Activated T-helper 2 cell treated with anti-CD3 and anti-CD28 coated beads, Interferon-gamma antibody, Interleukin-2, Interleukin-4, amounts not matched to agents 10 μg/mL and 5 μg/mL and 100 μg/mL, durations not matched to agents 14 hours and 24 hours and 36 hours (primary cell): Measurements from ENCODE around the gene SHC4. TPM values are rescaled to one million over a fixed set of nuclear protein-coding genes. Genes with fewer than 3 reads are reported as not detected.

Experiments
- DNase-seq: peaks from one replicate; pipeline ENCODE4 v3.0.0; 2021; ENCODE audit warnings: low spot score
- H3K27ac Mint-ChIP-seq: one replicate; pipeline ENCODE4 v1.8.0; 2021; ENCODE audit warnings: mixed read lengths
- H3K27me3 Mint-ChIP-seq: one replicate; pipeline ENCODE4 v1.8.0; 2021; ENCODE audit warnings: low read depth, mixed read lengths
- H3K36me3 Mint-ChIP-seq: one replicate; pipeline ENCODE4 v1.8.0; 2021; ENCODE audit warnings: low read depth, mixed read lengths
- H3K4me1 Mint-ChIP-seq: one replicate; pipeline ENCODE4 v1.8.0; 2021; ENCODE audit warnings: low read depth, mixed read lengths
- H3K4me3 Mint-ChIP-seq: one replicate; pipeline ENCODE4 v1.8.0; 2021; ENCODE audit warnings: low read depth, mild to moderate bottlenecking, moderate library complexity, mixed read lengths
- H3K9me3 Mint-ChIP-seq: one replicate; pipeline ENCODE4 v1.8.0; 2021; ENCODE audit warnings: mixed read lengths
- intact Hi-C: fragments of 100-400 bp; cut with micrococcal nuclease; formaldehyde crosslinking; loops from one replicate; pipeline ENCODE4 v1.15.1; 2023
- total RNA-seq: library from RNA; stranded (reverse); gene quantifications from 2 replicates; pipeline ENCODE4 v1.2.3, GENCODE V29; 2022

The SHC4 gene, protein sequence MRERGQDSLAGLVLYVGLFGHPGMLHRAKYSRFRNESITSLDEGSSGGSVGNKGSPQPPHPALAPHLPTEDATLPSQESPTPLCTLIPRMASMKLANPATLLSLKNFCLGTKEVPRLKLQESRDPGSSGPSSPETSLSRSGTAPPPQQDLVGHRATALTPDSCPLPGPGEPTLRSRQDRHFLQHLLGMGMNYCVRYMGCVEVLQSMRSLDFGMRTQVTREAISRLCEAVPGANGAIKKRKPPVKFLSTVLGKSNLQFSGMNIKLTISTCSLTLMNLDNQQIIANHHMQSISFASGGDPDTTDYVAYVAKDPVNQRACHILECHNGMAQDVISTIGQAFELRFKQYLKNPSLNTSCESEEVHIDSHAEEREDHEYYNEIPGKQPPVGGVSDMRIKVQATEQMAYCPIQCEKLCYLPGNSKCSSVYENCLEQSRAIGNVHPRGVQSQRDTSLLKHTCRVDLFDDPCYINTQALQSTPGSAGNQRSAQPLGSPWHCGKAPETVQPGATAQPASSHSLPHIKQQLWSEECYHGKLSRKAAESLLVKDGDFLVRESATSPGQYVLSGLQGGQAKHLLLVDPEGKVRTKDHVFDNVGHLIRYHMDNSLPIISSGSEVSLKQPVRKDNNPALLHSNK
- 8.3 and 8.9 TPM in 2 replicates for total RNA-seq

DNA sequence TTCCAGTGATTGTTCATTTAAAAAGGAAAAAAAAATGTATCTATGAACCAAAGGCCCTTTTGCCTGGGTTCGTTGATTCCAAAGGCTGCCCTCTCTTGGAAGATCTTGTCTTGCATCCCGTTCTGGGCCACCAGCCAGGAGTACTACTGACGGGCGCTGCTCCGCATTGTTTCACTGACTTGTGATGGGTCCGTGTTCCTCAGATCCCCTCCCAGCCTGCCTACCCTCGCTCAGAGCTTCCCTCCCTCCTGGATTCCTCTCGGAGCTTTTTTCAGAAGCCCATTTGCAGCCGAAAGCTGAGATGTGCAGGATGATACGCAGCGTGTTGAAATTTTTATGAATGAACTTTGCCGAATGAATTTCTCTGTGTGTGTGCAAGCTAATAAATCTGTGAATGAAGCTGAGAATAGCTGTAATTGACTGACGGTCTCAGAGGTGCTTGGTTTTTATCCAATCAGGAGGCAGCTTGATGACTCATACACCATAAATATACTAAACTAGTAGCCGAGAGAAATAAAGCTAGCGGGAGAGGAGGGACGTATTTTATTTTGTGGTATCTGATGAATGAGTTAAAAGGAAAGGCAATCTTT lies at the start of gene SHC4:
TSS of gene SHC4 (minus strand) at position 396 of the 590 bp plus-strand sequence. CDS start 904 bp downstream, outside the sequence.
- H3K27me3 Mint-ChIP-seq, result no peaks in the 10 kb centered on the region
- no peak for DNase-seq
- intact Hi-C loops, result no loop called here
- H3K9me3 Mint-ChIP-seq, result no peaks in the 10 kb centered on the region
- H3K4me3 Mint-ChIP-seq, result peak within 1 kb of the TSS; percentile 79
- H3K4me1 Mint-ChIP-seq, result peaks cover 71% of the 10 kb centered on the region
- H3K36me3 Mint-ChIP-seq, result peaks cover 12% of the 10 kb centered on the region
- H3K27ac Mint-ChIP-seq, result peak within 1 kb of the TSS; percentile 97

DNA sequence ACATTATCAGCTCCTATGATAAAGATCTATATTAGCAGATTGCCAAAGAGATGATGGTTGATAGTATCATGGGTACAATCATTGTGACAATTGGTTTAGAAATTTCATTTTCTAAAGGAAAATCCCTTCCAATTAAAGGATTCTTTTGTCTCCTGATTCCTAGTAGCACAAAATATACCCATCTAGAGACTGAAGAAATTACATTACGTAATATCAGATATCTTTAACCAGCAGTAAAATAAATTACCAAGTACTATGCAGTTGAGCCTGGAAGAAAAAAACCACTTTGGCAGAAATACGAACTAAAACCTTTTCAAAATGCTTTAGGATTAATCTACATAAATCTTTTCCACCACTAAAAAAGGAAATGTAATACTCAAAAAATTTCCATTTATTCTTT lies 35.6 kb upstream of the SHC4 start:
- no peaks in the 10 kb centered on the region for H3K4me1 Mint-ChIP-seq
- no peak overlapping the region for H3K4me3 Mint-ChIP-seq
- peaks cover 54% of the 10 kb centered on the region for H3K36me3 Mint-ChIP-seq
- peaks cover 10% of the 10 kb centered on the region for H3K9me3 Mint-ChIP-seq
- H3K27me3 Mint-ChIP-seq, result no peaks in the 10 kb centered on the region
- no peak for DNase-seq
- intact Hi-C loops, result no loop called here
- H3K27ac Mint-ChIP-seq, result no peak overlapping the region

DNA sequence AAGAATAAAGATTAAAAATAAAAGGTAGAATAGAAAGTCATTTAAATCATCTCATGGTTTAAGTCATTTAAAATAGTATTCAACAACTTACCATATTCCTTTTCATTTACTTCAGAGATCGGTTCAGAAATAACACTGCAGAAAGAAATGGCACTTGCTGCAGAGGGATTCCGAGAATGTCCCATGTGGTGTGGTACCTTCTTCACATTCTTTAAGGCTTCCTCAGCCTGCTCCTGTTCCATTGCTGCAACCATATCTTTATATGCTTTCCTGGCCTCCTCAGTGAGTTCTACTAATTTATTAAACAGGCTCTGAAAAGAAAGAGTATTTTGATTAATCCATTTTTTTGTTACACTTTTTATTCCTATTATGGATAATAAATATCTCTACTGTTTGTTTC lies 32.6 kb upstream of the SHC4 start:
- Mint-ChIP-seq H3K4me3 (no peak overlapping the region), H3K27ac (no peak overlapping the region), H3K27me3 (no peaks in the 10 kb centered on the region), H3K9me3 (no peaks in the 10 kb centered on the region), H3K4me1 (no peaks in the 10 kb centered on the region), H3K36me3 (peaks cover 64% of the 10 kb centered on the region)
- intact Hi-C loops, result no loop called here
- no peak for DNase-seq

DNA sequence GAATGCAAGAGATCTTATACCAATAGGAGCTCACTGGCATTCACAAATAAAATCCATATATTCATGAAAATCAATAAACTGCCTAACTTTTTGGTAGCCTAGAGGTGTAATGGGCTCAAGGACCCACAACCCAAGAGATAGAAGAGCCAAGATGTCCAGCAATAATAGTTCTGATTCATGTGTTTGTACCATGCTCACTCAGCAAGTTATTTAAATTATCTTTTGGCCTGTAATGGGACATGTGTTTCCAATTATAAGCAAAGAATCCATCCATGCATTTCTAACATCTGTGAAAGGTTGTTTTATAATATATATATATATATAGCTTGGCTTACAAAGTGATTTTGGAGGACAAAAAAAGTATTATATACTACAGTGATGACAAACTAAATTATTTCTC lies 29.7 kb upstream of the SHC4 start:
- Mint-ChIP-seq H3K27me3 (no peaks in the 10 kb centered on the region), H3K4me3 (no peak overlapping the region), H3K9me3 (no peaks in the 10 kb centered on the region), H3K27ac (no peak overlapping the region), H3K4me1 (no peaks in the 10 kb centered on the region), H3K36me3 (peaks cover 59% of the 10 kb centered on the region)
- no peak for DNase-seq
- intact Hi-C loops, result no loop called here

DNA sequence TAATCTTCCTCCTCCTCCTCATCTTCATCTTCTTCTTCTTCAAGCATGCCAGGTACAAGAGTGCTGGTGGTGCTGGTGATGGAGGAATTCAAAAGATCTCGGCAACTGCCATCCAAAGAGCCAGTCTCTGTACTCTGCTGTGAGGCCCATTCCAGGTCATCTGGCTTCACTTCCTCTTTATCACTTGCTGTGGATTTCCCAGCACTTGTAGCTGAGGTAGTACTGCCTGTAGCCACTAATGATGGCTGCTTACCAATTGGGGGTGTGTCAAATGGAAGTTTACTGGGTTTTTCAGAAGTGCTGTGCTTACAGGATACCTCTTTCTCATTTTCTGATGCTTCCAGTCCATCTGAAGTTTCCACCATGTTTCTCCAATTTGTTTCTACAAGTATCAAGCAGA lies 28.8 kb upstream of the SHC4 start:
- no peaks in the 10 kb centered on the region for H3K9me3 Mint-ChIP-seq
- no peak for DNase-seq
- H3K27me3 Mint-ChIP-seq, result no peaks in the 10 kb centered on the region
- no peak overlapping the region for H3K27ac Mint-ChIP-seq
- peaks cover 62% of the 10 kb centered on the region for H3K36me3 Mint-ChIP-seq
- intact Hi-C loops, result no loop called here
- no peaks in the 10 kb centered on the region for H3K4me1 Mint-ChIP-seq
- H3K4me3 Mint-ChIP-seq, result no peak overlapping the region

DNA sequence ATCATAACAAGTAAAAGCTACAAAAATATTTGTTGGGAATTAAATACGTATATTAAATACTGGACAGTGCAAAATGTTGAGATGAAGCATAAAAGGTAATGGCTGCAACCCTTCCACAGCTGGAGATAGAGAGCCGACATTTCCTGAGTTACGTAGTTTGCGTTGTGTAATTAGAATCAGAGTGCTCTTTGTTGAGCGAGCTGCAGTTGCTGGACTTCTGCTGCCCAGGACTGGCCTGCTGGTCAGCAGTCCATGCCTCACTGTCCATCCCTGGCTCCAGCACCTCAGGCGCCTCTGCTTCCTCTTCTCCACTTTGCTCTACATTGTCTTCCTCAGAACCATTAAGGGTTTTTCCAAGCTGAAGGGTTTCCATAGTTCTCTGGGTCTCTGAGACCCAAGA lies 28.4 kb upstream of the SHC4 start:
- intact Hi-C loops, result no loop called here
- Mint-ChIP-seq H3K36me3 (peaks cover 58% of the 10 kb centered on the region), H3K9me3 (no peaks in the 10 kb centered on the region), H3K27me3 (no peaks in the 10 kb centered on the region), H3K27ac (no peak overlapping the region), H3K4me3 (no peak overlapping the region), H3K4me1 (no peaks in the 10 kb centered on the region)
- no peak for DNase-seq

DNA sequence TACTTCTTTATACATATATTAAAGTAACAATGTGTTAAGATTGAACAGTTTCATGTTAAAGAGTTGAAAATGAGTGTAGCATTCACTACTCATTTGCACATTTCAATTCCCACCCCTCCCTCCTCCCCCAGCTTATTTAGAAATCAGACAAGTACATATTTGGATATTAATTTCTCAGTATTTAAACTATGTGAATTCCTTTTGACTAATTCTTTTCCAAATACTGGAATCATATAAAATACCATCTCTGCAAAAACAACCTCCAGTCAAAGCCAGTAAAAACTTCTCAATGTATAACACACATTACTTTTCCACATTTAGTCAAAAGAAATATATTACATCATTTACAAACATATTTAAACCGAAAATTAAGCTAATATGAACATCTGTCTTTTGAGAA lies 25.5 kb upstream of the SHC4 start:
- H3K36me3 Mint-ChIP-seq, result peaks cover 39% of the 10 kb centered on the region
- intact Hi-C loops, result no loop called here
- no peak for DNase-seq
- no peaks in the 10 kb centered on the region for H3K4me1 Mint-ChIP-seq
- no peak overlapping the region for H3K27ac Mint-ChIP-seq
- no peak overlapping the region for H3K4me3 Mint-ChIP-seq
- H3K9me3 Mint-ChIP-seq, result no peaks in the 10 kb centered on the region
- no peaks in the 10 kb centered on the region for H3K27me3 Mint-ChIP-seq

DNA sequence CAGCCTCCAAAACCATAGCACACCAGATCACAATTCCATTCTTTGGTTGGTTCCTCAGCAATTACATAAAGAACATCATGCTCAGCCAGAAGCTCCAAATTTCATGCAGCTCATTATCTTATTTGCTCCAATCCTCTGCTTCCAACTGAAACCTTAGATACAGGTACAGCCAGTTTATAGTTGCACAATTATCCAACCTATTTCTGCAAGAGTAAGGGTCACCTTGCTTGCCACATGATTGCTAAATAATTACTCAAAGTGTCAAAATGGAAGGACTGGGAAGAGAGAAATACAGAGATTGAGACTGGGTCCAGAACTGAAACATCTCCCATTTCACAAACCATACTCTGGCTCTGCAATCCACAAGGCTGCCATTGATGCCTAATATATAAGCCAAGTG lies 23.4 kb upstream of the SHC4 start:
- Mint-ChIP-seq H3K4me3 (no peak overlapping the region), H3K36me3 (peaks cover 24% of the 10 kb centered on the region), H3K4me1 (no peaks in the 10 kb centered on the region), H3K27me3 (peaks cover 5% of the 10 kb centered on the region), H3K9me3 (no peaks in the 10 kb centered on the region), H3K27ac (no peak overlapping the region)
- intact Hi-C loops, result no loop called here
- DNase-seq, result no peak

DNA sequence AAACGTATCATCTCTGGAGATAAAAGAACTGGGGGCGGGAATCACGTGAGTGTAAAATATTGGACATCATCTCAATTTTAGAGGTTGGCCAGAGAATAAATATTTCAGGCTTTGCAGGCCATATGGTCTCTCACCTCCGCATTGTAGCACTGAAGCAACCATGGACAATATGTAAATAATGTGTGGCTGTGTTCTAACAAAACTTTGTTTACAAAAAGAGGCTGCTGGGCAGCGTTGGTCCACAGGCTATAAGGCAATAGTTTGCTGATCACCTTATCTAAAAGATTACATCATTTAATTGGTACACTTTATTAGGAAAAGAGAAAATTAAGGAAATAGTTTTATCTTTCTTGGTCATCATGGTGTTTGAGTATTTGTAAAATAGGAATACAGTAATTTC lies 22.5 kb upstream of the SHC4 start:
- no peaks in the 10 kb centered on the region for H3K4me1 Mint-ChIP-seq
- H3K27me3 Mint-ChIP-seq, result peaks cover 7% of the 10 kb centered on the region
- peaks cover 21% of the 10 kb centered on the region for H3K36me3 Mint-ChIP-seq
- no peak overlapping the region for H3K4me3 Mint-ChIP-seq
- DNase-seq, result no peak
- no peaks in the 10 kb centered on the region for H3K9me3 Mint-ChIP-seq
- H3K27ac Mint-ChIP-seq, result no peak overlapping the region
- intact Hi-C loops, result no loop called here

DNA sequence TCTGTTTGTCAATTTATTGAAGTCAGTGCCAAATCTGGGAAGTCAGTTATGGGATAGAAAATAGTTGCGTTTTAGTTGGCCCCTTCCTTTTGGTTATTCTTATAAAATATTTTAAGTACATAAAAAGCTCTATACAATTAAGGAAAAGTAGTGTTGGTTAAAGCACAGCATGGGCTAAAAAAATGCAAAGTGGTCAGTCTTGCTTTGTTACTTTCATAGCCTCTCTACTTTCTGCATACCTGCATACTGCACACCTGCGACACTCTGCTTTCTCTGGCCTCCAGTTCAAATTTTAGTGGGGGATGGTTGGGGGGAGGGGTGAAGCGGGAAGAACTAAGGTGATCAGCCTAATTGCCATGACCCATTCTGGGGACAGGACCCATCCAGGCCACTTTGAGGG lies 21.8 kb upstream of the SHC4 start:
- Mint-ChIP-seq H3K4me3 (no peak overlapping the region), H3K27ac (no peak overlapping the region), H3K9me3 (no peaks in the 10 kb centered on the region), H3K36me3 (peaks cover 18% of the 10 kb centered on the region), H3K4me1 (no peaks in the 10 kb centered on the region), H3K27me3 (peaks cover 7% of the 10 kb centered on the region)
- DNase-seq, result no peak
- intact Hi-C loops, result no loop called here

DNA sequence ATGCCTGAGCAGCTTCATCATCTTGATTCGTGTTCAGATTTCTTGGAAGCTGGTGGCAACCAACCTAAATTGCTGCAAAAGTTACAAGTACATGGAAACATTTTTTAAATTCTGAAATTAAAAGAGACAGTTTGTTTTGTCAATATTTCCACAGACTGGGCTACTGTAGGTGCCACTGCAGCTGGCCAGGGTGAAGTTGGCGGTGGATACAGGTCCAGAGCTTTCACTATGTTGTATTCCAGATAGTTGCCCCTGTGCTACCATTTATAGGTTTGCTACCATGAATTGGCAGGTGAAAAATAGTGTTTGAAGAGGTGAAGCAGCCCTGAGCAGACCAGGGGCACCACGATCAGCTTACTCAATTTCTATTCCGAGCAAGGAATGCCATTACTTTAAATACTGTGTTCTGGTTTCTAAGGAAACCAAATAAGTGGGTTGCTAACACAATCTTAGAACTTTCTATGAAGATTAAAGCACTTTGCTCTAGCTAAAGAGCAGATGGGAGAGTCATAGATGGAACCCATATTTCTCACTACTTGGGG lies 21.2 kb upstream of the SHC4 start:
- intact Hi-C loops, result no loop called here
- no peak for DNase-seq
- peaks cover 12% of the 10 kb centered on the region for H3K36me3 Mint-ChIP-seq
- H3K27me3 Mint-ChIP-seq, result peaks cover 7% of the 10 kb centered on the region
- H3K27ac Mint-ChIP-seq, result no peak overlapping the region
- H3K9me3 Mint-ChIP-seq, result no peaks in the 10 kb centered on the region
- no peak overlapping the region for H3K4me3 Mint-ChIP-seq
- H3K4me1 Mint-ChIP-seq, result no peaks in the 10 kb centered on the region

DNA sequence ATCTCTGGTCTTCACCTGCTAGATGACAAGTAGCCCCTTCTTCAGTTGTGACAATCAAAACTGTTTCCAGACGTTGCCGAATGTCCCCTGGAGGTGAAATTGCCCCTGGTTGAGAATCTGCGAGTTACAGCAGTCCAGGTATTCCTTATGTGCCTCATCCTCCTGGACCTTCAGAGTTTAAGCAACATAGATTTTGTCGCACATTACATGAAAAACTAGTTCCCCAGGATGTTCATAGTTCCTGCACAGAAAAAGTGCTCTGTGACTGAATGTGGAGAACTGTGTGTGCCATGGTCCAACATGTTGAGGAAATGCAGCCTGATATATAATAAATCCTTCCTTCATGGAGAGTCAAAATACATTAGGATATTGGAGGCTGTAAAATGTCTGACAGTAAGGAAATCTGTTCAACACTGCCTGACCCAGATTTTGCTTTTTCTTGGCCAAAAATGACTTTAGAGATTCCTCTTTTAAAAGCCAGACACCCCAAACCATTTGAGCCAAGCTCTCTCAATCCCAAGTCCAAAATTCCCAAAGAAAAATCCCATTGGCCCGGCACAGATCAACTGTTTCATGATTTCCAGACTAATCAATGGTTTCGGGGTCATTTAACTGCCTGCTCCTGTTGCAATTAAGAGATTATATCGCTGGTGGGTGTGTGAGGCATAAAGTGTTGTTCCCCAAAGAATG lies 20.4 kb upstream of the SHC4 start:
- peaks cover 7% of the 10 kb centered on the region for H3K27me3 Mint-ChIP-seq
- no peaks in the 10 kb centered on the region for H3K4me1 Mint-ChIP-seq
- H3K4me3 Mint-ChIP-seq, result no peak overlapping the region
- DNase-seq, result no peak
- H3K36me3 Mint-ChIP-seq, result peaks cover 10% of the 10 kb centered on the region
- H3K27ac Mint-ChIP-seq, result no peak overlapping the region
- H3K9me3 Mint-ChIP-seq, result no peaks in the 10 kb centered on the region
- intact Hi-C loops, result no loop called here
